ENCODE results near the gene DMXL1. TPM values are rescaled to one million over a fixed set of nuclear protein-coding genes. Genes with fewer than 3 reads are reported as not detected.

The DMXL1 gene
- total RNA-seq, 1 donor from 2014 or later: 76.9 TPM

GRCh38 chr5:119200795-119201194 is 129.9 kb downstream of the DMXL1 start:
- CTCF ChIA-PET: interaction anchor here (1.2 to 2.6 kb wide), 4 partner anchors 20 to 234 kb away, joined by 3 to 9 read pairs (median 6); partner anchors contain the start of gene DTWD2

GRCh38 chr5:119207105-119207504 is 136.2 kb downstream of the DMXL1 start:
- DNase-seq (no peak), ATAC-seq (ENCODE audit: low read depth) (no peak)
- CTCF ChIA-PET: no interaction called here
- H3K4me1 Mint-ChIP-seq: peaks cover 1% of the 10 kb centered on the region
- H3K9me3 Mint-ChIP-seq: no peaks in the 10 kb centered on the region
- peaks cover 67% of the 10 kb centered on the region for H3K36me3 Mint-ChIP-seq (ENCODE audit: low read depth)
- H3K4me3 Mint-ChIP-seq: no peak overlapping the region
- no peak for TF ChIP-seq CTCF (IDR thresholded peaks at IDR 0.05)
- POLR2A ChIA-PET: no interaction called here
- H3K27ac Mint-ChIP-seq: no peak overlapping the region
- intact Hi-C loops (cut with micrococcal nuclease): no loop called here
- H3K27me3 Mint-ChIP-seq: no peaks in the 10 kb centered on the region

More at GRCh38 chr5:119200795-119201194, 129.9 kb downstream of the DMXL1 start:
- POLR2A ChIA-PET: interaction anchor here (0.6 kb wide), 1 partner anchor 140 kb away, joined by 3 read pairs; no protein-coding TSS in a partner anchor
- ATAC-seq (ENCODE audit: low read depth) (no peak), DNase-seq (no peak)
- intact Hi-C loops (cut with micrococcal nuclease): loop anchor here (2.0 kb wide), 1 partner anchor 18 kb away; no protein-coding TSS in a partner anchor
- H3K27ac Mint-ChIP-seq: peak overlapping the region; percentile 70
- no peak for TF ChIP-seq CTCF (IDR thresholded peaks at IDR 0.05)
- peaks cover 82% of the 10 kb centered on the region for H3K36me3 Mint-ChIP-seq (ENCODE audit: low read depth)
- H3K4me1 Mint-ChIP-seq: peaks cover 32% of the 10 kb centered on the region
- H3K27me3 Mint-ChIP-seq: no peaks in the 10 kb centered on the region
- peak overlapping the region; percentile 11 for H3K4me3 Mint-ChIP-seq
- peaks cover 2% of the 10 kb centered on the region for H3K9me3 Mint-ChIP-seq

- intact Hi-C loops (cut with micrococcal nuclease): no loop called here
- ChIA-PET CTCF (no interaction called here), POLR2A (no interaction called here)
- TF ChIP-seq CTCF (IDR thresholded peaks at IDR 0.05): no peak
- ATAC-seq (ENCODE audit: low read depth) (no peak), DNase-seq (no peak)
- H3K36me3 Mint-ChIP-seq (ENCODE audit: low read depth): peaks cover 69% of the 10 kb centered on the region
- no peak overlapping the region for H3K4me3 Mint-ChIP-seq
- H3K9me3 Mint-ChIP-seq: no peaks in the 10 kb centered on the region
- no peaks in the 10 kb centered on the region for H3K27me3 Mint-ChIP-seq
- H3K4me1 Mint-ChIP-seq: peaks cover 1% of the 10 kb centered on the region
- H3K27ac Mint-ChIP-seq: no peak overlapping the region
These were observed 141.1 kb downstream of the DMXL1 start for GRCh38 chr5:119212026-119212425.

- ChIA-PET POLR2A (no interaction called here), CTCF (no interaction called here)
- Mint-ChIP-seq H3K27me3 (no peaks in the 10 kb centered on the region), H3K27ac (no peak overlapping the region), H3K4me3 (no peak overlapping the region), H3K4me1 (peaks cover 2% of the 10 kb centered on the region), H3K36me3 (ENCODE audit: low read depth) (peaks cover 74% of the 10 kb centered on the region), H3K9me3 (no peaks in the 10 kb centered on the region)
- intact Hi-C loops (cut with micrococcal nuclease): no loop called here
- no peak for TF ChIP-seq CTCF (IDR thresholded peaks at IDR 0.05)
- ATAC-seq (ENCODE audit: low read depth) (no peak), DNase-seq (no peak)
These were observed 141.8 kb downstream of the DMXL1 start for GRCh38 chr5:119212676-119213075.

- Mint-ChIP-seq H3K27ac (no peak overlapping the region), H3K4me3 (no peak overlapping the region), H3K9me3 (no peaks in the 10 kb centered on the region), H3K36me3 (ENCODE audit: low read depth) (peaks cover 51% of the 10 kb centered on the region), H3K27me3 (no peaks in the 10 kb centered on the region), H3K4me1 (peaks cover 21% of the 10 kb centered on the region)
- no peak for TF ChIP-seq CTCF (IDR thresholded peaks at IDR 0.05)
- intact Hi-C loops (cut with micrococcal nuclease): no loop called here
- no peak for DNase-seq
- ATAC-seq (ENCODE audit: low read depth): no peak
- CTCF ChIA-PET: no interaction called here
- POLR2A ChIA-PET: no interaction called here
These were observed 146.3 kb downstream of the DMXL1 start for GRCh38 chr5:119217183-119217582.

Data from activated B cell treated with CpG ODN at 0.5 μM for 24 hours (primary cell).